HG03565 (cell line): ENCODE measurements around the gene SHF.

Source experiments
- ATAC-seq: cut with Tn5 transposase; IDR thresholded peaks from one replicate; pipeline ENCODE4 v1.9.1; 2021; ENCODE audit warnings: mild to moderate bottlenecking, moderate library complexity; ENCODE audit not compliant: unreplicated experiment

Gene SHF

DNA sequence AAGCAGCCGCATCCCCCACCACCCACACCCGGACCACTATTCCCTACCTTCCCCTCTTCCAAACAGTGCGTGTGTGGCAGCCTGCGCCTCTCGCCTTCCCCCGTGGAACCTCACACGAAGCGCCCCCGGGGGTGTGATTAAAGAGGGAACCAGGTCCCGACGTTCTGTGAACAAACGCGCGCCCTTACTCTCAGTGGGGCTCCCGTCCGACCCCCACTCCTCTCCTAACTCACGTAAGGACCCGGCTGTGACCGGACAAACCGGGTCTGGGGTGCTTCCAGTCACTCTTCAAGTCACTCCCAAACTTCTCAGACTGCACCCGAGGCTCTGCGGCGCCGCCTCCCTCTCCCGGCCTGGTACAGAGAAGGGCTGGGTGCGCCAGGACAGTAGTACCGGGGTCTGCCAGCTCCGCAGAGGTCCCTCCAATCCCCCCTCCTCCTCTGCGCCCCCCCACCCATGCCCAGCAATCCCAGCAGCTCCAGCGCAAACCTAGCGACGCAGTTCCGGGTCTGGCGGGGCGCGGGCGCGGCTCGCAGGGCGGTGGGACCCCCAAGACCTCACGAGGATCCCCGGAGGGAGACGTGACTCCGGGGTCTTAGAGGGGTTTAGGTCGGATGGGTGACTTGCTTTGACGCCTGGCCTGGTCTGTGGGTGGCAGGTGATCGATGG lies 58.7 kb downstream of the SHF start:
- ATAC-seq, result no peak

DNA sequence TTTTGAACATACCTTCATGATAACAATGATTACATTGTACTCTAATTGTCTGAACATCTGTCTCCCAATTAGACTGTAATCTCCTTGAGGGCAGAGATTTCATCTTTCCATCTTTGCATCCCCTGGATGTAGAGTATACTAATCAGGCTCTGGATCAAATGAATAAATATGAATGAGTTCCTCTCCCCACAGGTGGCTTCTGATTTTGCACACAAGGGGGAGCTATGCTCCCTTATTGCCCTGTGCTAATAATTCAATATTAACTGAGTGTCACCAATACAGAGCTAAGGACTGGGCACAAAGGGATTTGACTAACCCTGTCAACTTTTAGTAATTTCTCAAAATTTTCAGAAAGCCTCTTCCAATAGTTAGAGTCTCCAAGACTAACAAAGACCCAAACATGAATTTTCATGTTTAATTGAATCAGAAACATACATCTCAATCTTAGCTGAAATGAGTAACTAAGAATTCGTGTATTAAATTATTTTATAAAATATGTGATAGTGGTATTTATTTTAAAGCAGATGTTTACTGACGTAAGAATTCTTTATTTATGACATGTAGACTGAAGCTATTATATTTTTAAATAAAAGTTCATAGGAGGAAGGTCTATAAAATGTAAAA lies 61.1 kb downstream of the SHF start:
- ATAC-seq, result no peak

DNA sequence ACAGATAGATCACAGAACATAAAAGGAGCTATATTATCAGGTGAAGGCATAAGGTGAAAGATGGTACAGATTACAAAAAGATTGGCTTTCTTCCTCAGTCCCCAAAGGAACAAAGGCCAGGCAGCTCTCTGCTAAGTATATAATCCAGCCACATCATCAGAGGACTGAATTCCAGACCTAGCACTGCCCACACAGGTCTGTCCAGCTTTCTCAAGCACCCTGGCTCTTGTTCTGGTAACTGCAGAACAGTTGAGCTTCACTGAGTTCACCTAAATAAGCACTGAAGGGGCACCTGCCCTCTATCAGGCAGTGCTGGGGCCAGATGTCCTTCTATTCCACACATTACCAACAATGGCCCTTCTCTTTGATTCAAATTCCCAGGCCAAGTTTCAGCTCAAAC lies 64.4 kb downstream of the SHF start:
- no peak for ATAC-seq

DNA sequence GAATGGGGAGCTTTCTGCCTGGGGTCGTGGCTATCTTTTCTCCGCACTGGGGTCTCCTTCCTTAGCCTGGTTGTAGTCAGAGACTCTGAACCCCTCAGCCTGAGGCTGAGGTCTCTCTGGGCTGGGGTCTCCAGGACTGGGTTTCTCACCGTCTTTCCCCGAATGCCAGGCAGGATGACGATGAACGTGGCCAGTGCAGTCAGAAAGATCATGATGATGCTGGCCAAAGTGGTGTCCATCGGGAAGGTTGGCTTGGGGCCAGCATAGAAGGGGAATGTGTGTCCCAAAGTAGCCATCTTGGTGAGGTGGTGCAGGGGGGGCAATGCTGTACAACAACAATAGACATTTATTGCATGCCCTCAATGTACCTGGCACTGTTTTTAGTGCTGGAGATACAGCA lies 65.0 kb downstream of the SHF start:
- no peak for ATAC-seq

DNA sequence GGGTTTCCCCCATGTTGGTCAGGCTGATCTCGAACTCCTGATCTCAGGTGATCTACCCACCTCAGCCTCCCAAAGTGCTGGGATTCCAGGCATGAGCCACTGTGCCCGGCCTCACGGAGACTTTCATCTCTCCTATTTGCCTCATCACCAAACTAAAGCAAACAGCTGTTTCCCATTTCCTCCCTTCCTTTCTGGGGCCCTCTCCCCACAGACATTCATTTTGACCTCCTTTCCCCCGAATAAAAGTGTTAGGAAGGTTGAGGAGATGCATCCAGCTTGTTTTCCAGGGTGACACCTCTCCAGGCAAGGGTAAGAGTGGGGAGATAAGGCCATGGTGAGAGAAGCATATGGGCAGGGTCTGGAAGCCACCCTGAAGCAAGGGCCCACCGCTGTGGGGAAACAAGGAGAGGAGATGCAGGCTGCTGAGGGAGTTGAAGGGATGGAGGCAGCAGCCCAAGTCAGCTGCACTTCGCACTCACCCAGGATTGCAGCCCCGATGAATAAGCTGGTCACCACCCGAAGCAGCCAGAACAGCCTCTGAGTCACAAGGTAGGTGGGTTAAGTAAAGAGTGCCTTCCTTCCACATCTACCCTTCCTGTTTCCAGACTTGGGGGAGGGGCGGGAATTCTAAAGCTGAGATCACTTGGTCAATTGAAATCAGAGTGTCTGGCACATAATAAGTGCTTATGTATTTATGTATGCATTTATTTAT lies 65.9 kb downstream of the SHF start:
- no peak for ATAC-seq

DNA sequence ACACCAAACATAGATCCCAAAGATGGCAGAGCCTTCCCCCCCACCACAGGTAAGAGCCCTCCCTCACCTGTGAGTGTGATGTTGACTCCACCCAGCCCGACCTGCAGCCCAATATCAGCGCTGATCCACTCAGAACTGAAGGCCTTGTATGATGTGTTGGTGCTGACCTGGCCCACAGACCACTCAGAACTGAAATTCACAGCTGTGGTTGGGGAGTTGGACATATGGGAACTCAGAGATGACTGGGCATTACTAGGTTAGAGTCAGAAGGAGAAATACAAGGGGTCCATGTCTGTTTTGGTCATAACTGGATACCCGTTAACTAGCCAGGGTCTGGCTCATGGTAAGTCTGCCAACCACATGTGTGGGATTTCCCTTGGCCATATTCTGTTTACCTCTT lies 66.7 kb downstream of the SHF start:
- no peak for ATAC-seq

DNA sequence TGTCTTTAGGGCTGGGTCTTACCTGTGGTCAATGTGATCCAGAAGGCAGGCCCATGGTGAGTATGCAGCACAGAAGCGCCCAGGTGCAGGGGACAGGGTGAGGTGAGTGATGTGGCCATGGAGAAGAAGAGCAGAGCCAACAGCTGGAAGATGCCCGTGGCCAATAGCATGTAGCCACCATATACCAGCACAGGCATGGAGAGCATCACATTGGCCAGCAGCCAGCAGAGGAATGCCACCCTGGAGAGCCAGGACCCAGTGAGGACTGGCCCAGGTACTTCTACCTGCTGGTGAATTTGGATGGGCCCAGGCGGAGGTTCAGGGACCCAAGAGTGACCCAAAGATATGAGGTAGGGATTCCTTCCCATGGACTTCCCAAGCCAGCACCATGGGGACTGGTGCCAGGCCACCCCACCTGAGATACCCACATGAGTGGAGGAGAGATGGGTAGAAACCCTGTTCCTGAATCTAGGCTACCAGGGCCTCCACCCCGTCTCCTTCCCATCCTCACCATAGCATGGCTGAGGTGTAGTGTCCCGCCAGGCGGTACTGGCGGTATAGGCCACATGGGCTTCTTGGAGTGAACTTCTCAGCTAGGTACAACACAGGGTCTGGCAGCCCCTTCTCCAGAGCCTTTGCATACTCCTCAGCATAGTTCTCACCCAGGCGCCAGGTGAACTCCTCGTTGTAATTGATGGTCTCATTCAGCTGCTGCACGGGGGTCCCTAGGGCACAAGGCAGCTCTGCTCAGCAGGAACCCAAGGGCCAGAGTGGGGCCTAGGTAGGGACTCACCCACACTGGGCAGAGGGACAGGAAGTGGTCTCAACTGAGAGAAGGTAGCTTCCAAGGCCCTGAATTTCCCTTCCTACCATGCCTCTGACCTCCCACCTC lies 67.4 kb downstream of the SHF start:
- ATAC-seq, result no peak

DNA sequence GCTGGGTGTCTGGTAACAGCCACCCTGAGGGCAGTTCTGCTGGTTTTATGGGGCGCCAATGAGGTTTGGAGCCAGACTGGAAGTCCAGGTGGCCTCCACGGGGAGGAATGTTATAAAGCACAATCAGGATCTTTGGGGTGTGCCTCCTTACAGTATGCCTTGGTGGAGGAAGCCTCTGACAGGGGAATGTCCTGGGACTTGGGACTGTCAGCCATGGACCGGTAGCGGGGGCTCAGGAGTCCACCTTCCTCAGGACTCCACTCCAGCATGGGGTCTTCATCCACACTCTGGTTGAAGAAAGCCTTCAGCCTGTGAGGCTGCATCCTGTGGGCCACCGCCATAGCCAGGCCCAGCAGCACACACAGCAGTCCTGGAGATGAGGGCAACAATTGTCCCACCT lies 68.8 kb downstream of the SHF start:
- ATAC-seq, result no peak

DNA sequence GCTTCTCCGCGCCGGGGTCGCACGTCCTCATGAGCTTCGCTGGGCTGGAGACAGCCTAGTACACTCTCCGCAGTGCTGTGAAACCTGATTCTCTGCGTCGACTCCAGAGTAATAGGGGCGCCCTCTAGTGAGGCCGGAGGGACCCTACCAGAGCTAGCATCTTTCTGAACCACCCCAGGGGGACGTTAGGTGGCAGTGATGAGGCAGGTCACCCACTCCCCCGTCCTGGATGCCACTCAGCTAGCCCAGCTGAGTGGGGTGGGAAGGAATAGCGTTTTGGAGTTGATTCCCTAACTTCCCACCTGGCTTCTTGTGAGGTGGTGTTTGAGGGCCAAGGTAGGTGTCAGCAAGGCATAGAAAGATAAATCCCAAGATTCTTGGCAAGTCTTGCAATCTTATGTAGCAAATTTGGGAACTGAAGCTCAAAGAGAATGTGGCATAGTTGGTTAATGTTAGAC lies 69.6 kb downstream of the SHF start:
- ATAC-seq, result peak; percentile 94

DNA sequence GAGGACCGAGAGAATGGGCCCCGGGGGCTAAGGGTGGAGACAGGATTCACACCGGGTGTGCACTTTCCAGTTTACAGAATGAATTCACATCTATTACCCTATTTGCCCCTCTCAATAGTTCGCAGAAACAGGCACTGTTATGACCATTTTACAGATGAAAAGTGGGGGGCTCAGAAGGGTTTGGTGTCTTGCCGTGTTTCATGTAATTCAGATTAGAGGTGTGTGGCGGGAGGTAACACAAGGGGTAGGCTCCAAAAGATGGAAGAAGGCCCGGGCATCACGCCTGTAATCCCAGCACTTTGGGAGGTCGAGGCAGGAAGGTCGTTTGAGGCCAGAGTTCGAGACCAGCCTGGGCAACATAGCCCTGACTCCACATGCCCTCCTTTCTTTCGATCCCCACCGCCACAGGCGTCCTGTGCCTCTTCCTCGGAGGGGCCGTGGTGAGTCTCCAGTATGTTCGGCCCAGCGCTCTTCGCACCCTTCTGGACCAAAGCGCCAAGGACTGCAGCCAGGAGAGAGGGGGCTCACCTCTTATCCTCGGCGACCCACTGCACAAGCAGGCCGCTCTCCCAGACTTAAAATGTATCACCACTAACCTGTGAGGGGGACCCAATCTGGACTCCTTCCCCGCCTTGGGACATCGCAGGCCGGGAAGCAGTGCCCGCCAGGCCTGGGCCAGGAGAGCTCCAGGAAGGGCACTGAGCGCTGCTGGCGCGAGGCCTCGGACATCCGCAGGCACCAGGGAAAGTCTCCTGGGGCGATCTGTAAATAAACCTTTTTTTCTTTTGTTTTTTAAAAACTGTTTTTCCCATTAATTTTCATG lies 70.2 kb downstream of the SHF start:
- peak; percentile 12 for ATAC-seq
